Forelimb muscle (tissue), 1 donor: Measurements from ENCODE around the gene NEO1. TPM values are rescaled to one million over a fixed set of nuclear protein-coding genes. Genes with fewer than 3 reads are reported as not detected.

Experiments
- DNase-seq: peaks from one replicate; pipeline ENCODE4 v3.0.0-alpha.2; 2013; ENCODE audit warnings: low read depth
- polyA plus RNA-seq: library from polyadenylated mRNA; unstranded; fragments of 120-200 nt; gene quantifications from one replicate; pipeline ENCODE4 v1.2.1, GENCODE V29; 2013; ENCODE audit not compliant: insufficient read length

Gene NEO1
- polyA plus RNA-seq, 1 donor: 44.9 TPM

DNA sequence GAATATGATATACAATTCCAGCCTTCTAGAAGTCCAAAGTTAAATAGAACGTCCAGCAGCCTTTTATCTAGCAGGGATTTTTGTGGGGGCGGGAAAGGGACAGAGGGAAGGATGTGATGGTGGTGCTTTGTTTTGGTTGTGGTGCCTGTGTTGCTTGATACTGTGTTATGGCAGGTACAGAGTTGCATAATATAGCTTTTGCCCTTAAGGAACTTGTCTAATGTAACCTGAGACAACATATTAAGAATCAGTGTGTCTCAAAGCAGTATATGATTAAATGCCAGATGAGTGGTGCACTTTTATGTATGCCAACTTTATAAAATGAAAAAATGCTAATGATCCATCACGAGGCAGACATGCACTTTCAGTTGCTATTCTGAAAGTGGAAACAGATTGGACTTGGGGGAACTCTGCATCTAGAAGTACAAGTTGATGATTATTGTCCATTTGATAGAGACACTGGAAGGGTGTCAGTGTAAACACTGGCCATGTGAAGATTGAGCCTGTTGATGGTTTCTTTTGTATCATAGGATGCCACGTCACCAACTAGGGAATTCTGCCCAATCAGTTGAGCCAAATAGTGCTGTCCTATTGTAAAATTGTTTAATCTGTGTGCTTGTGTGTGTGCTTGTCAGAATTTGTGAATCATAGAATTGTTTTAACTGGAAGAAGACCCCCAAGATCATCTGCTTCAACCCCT lies 23.0 kb downstream of the NEO1 start:
- no peak for DNase-seq

DNA sequence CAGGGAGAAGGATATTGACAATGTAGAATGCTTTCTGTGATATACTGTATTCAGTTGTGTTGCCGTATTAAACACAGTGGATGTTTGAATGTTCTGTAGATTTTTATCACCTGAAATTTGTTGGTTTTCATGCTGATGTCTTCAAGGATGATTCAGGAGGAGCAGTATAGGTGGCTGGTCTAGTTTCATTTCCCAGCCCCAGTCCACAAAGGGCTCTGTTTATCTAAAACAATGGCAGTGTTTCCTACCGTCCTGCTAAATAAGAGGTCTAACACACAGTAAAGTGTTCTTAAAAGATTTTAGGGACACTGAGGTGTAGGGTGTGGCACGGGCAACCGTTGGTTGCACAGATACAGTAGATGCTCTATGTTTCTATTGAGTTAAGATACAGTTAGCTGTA lies 26.0 kb downstream of the NEO1 start:
- no peak for DNase-seq

GRCh38 chr15:73078722-73079121 lies 26.5 kb downstream of the NEO1 start:
- DNase-seq: no peak

DNA sequence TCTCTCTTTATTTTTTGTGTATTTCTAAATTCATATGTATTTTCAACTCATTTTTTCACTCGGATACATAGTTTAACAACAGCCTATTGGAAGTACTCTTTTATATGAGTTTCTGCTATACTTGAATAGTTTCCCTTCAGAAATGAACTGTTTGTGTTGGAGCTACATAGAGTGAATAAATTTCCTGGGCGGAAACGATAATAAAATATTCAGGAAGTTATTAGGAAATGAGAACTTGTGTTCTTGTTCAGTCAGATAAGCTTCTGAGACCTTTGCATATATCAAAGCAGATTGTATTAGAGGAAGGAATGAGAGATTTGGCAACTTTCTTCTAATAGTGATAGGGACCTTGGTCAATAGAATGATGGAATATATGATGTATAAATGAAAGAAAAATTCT lies 27.3 kb downstream of the NEO1 start:
- DNase-seq: no peak

DNA sequence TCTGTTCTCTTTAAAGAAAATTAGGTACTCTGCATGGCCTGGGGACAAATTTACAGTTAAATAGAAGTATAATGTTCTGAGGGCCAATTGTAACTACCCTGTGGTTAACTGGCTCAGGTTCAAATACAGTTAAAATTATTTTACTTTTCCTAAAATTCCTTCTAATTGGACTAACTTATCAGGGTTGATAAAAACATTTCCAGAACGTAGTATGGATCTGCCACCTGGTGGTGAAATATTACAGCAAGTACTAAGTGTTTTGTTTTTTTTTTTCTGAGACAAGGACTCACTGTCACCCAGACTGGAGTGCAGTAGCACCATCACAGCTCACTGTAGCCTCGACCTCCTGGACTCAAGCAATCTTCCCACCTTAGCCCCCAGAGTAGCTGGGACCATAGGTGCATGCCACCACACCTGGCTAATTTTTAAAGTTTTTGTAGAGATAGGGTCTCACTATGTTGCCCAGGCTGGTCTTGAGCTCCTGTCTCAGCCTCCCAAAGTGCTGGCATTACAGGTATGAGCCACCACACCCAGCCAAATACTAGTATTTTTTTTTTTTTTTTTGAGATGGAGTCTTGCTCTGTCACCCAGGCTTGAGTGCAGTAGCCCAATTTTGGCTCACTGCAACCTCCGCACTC lies 29.2 kb downstream of the NEO1 start:
- peak; percentile 28 for DNase-seq

DNA sequence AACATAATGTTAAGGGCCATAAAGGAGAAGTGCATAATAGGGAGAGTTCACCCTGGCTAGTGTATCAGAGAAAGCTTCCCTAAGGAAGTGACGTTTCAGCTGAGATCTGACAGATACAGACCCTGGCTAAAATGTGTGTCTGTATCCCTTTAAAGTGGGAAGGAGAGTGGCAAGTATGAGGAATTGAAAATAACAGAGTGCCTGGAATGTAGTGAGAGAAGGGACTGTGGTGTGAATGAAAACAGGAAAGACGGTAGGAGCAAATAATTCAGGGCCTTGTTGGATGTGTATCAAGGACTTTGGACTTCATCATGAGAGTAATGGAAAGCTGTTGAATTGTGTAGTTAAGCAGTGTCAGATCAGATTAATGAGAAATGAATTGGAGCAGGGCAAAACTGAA lies 30.5 kb downstream of the NEO1 start:
- no peak for DNase-seq

DNA sequence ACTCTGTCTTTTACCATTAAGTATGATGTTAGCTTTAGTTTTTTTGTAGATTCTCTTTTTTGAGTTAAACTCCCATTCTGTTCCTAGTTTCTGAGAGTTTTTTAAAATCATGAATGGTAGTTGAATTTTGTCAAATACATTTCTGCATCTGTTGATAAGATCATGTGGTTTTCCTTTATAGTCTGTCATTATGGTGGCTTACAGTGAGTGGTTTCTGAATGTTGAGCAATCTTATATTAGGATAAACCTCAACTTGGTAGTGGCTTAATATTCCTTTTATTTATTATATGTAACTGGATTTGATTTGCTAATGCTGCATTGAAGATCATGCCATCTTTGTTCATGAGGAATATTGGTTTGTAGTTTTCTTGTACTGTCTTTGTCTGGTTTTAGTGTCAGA lies 34.8 kb downstream of the NEO1 start:
- DNase-seq: no peak

- no peak for DNase-seq
Measured at GRCh38 chr15:73105064-73105463, 52.8 kb downstream of the NEO1 start.

DNA sequence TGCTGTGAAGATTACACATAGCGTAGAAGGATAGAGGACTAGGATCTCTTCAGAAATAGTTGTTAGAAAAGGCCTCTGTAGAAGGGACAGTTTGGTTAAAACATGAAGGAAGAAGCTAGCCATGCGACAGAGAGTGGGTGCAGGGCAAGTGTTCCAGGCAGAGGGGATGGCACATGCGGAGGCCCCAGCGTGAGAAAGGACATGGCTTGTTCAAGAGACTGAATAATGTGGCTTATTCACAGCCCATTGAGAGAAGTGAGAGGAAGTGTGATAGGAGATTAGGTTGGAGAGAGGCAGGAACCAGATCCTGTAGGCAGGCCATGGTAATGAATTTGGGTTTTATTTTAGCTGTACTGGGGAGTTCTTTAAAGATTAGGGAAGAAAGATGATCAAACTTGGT lies 56.4 kb downstream of the NEO1 start:
- no peak for DNase-seq

GRCh38 chr15:73109765-73110164 lies 57.5 kb downstream of the NEO1 start:
- DNase-seq: no peak

GRCh38 chr15:73110201-73110600 lies 57.9 kb downstream of the NEO1 start:
- DNase-seq: no peak

DNA sequence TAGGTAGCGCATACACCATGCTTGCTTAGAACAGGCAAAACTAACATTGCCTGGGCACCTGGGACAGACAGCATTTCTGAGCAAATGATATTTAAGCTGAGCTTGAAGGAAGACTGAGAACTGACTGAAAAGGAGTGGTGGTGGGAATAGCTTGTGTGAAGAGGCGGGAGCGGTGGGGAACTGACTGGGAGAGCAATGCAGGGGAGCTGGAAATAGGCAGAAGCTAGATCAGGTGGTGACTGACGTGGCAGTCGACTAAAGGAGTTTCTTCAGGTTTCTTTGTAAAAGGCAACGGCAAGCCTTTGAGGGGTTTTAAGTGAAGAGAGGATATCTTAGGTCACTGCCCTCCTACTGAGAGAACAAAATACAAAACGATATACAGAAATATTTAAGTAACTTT lies 61.8 kb downstream of the NEO1 start:
- no peak for DNase-seq

DNA sequence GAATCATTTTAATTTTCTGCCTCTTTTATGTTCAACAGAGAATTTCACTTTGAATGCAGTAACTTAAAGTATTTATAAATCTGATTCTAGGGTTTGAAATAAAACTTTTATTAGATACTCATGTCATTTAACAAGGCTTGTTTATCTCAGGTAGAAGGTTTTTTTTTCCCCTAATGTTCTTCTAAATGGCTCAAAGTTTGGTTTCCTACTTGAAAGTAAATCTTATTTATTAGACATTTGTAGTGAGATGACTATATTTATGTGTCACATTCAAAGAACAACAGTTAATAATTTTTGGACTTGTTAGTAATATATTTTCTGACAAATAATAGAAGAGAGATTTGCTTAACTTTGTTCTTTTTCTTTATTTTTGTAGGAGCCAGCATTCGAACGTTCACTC lies 63.9 kb downstream of the NEO1 start:
- no peak for DNase-seq

DNA sequence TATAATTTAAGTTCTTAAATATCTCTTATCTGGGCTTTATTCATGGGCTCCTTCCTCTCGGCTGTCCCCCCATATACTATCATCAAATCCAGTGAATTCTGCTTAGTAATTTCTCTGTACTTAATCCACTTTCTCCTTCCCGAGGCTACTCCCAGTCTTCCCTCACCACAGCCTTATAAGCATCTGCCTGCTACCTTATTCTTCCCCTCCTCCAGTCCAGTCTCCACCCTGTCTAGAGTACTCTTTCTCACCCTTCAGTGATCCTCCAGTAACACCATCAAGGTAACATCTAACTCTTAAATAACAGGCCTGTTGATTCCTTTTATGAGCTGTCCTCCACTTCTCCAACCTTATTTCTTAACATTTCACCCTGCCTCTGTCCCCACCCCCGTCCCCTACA lies 65.8 kb downstream of the NEO1 start:
- DNase-seq: no peak

DNA sequence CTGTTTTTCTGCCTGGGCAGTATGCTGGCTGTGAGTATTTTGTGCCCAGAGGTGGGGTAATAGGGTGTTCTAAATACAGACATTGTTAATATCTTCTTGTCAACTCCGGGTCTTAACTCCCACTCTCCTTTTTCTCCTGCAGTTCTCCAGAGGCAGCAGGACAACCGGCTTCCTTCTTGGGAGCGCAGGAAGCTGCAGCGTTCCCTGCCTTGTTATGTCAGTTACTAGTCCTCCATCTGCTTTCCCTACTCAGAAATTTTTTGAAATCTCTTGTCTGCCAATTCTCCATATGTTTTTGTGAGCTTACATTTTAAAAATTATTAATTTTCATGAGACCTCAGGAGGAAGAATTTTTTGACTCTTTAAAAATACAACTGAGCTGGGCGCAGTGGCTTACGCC lies 67.2 kb downstream of the NEO1 start:
- DNase-seq: no peak

GRCh38 chr15:73120269-73120668 lies 68.0 kb downstream of the NEO1 start:
- DNase-seq: no peak

- DNase-seq: no peak
Measured at GRCh38 chr15:73125219-73125618, 73.0 kb downstream of the NEO1 start.

DNA sequence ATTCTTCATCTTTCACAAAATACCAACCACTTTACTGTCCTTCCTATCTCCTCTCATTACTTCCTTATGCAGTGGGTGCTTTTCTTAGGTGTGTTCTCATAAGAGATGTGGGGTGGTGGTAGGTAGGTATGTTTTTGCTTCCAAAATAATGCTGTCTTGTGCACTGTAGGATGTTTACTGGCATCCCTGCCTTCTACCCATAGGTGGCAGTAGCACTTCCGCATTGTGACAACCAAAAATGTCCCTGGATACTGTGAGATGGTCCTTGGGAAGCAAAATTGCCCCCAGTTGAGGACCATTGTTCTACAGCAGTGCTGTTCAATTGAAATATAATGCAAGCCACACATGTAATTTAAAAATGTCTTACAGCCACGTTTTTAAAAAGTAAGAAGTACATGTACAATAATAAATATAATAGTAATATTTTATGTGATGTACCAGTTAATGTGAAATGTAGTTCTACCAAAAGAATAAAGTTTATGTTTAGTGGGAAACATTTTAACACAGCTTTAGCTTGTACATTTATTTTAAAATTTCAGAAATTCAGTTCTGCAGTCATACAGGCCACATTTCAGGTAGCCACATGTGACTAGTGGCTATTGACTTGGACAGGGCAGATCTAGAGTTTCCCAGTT lies 75.2 kb downstream of the NEO1 start:
- DNase-seq: no peak

DNA sequence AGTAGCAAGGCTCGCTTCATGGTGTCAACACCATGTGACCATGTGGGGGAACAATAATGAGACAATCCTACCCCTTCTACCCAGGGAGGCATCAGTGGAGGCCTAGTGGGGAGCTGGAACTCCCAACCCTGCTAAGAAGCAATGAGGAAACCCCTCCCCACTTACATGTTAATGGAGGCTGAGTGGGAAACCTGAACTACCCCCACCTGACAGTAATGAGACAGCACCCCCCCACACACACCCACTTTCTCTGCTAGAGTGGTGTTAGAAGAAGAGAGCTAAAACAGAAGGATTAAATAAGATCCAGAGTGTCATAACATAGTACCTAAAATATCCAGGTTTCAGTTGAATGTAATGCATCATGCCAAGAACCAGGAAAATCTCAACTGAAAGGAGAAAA lies 78.6 kb downstream of the NEO1 start:
- DNase-seq: no peak

- no peak for DNase-seq
Measured at GRCh38 chr15:73134196-73134595, 81.9 kb downstream of the NEO1 start.

- DNase-seq: no peak
Measured at GRCh38 chr15:73139041-73139743, 86.9 kb downstream of the NEO1 start.

- DNase-seq: no peak
Measured at GRCh38 chr15:73139744-73140553, 87.7 kb downstream of the NEO1 start.
